OCI-LY1 (cell line): ENCODE data around the gene MED25.

Experiments used
- CTCF ChIP-seq: fragments of 200-600 bp; sonication (generic), shearing (Covaris generic); IDR thresholded peaks from 2 replicates; pipeline ENCODE4 v1.5.1; 2017; ENCODE audit warnings: mild to moderate bottlenecking, antibody characterized with exemption, low read length, moderate library complexity, mixed read lengths
- EZH2 ChIP-seq: fragments of 200-600 bp; sonication (generic), shearing (Covaris generic); IDR thresholded peaks from 2 replicates; pipeline ENCODE4 v1.8.0; 2017; ENCODE audit warnings: borderline replicate concordance, mixed run types, mild to moderate bottlenecking, antibody characterized with exemption, low read length, moderate library complexity, mixed read lengths

- TF ChIP-seq EZH2, result no peak
- no peak for TF ChIP-seq CTCF
Measured at GRCh38 chr19:49881186-49881585, 63.1 kb downstream of the MED25 start.
